LNCaP clone FGC (cell line): ENCODE data around the gene AP1M1.
A peak's percentile ranks its signal among the peaks of the same experiment; 100 is the strongest.

Experiments used
- DNase-seq: peaks from one replicate; pipeline ENCODE4 v3.0.0-alpha.2; 2011; ENCODE audit warnings: low read depth
- H3K4me3 ChIP-seq: 2 replicates; pipeline ENCODE4 v1.5.1; 2011; ENCODE audit warnings: mild to moderate bottlenecking, low read depth, low read length, control low read depth
- CTCF ChIP-seq: IDR thresholded peaks from 2 replicates; pipeline ENCODE4 v1.5.1; 2012; ENCODE audit warnings: mild to moderate bottlenecking; ENCODE audit not compliant: control insufficient read depth, insufficient read depth; ENCODE audit errors: extremely low read depth

AP1M1 gene

GRCh38 chr19:16191216-16191908, 6.3 kb upstream of the AP1M1 start:
- no peak overlapping the region for H3K4me3 ChIP-seq
- no peak for DNase-seq
- no peak for TF ChIP-seq CTCF

GRCh38 chr19:16193466-16193865, 4.2 kb upstream of the AP1M1 start:
- no peak overlapping the region for H3K4me3 ChIP-seq
- TF ChIP-seq CTCF = no peak
- no peak for DNase-seq

GRCh38 chr19:16197188-16197621, 506 bp upstream of the AP1M1 start:
- peak overlapping the region; percentile 97 for H3K4me3 ChIP-seq
- TF ChIP-seq CTCF = no peak
- no peak for DNase-seq

GRCh38 chr19:16198370-16198651, 600 bp downstream of the AP1M1 start:
- no peak for DNase-seq
- no peak for TF ChIP-seq CTCF
- peak overlapping the region; percentile 97 for H3K4me3 ChIP-seq

GRCh38 chr19:16199275-16199932, 1.7 kb downstream of the AP1M1 start:
- TF ChIP-seq CTCF = no peak
- DNase-seq = no peak
- H3K4me3 ChIP-seq = no peak overlapping the region

GRCh38 chr19:16200038-16201010, 2.6 kb downstream of the AP1M1 start:
- TF ChIP-seq CTCF = no peak
- no peak for DNase-seq
- H3K4me3 ChIP-seq = no peak overlapping the region
